ENCODE data around the gene CLTRN. TPM values are rescaled to one million over a fixed set of nuclear protein-coding genes. Genes with fewer than 3 reads are reported as not detected.

Gene CLTRN
- total RNA-seq, 2 experiments from 2014 or later = 0.18 TPM; not detected in 1

GRCh38 chrX:15643786-15644559, 20.6 kb downstream of the CLTRN start:
- no peak for DNase-seq
- Mint-ChIP-seq H3K4me1 (peaks cover 5% of the 10 kb centered on the region), H3K36me3 (ENCODE audit: low read depth) (no peaks in the 10 kb centered on the region), H3K27me3 (peaks cover 12% of the 10 kb centered on the region), H3K9me3 (no peaks in the 10 kb centered on the region), H3K27ac (no peak overlapping the region), H3K4me3 (no peak overlapping the region)
- ChIA-PET POLR2A (no interaction called here), CTCF (no interaction called here)

- Mint-ChIP-seq H3K36me3 (ENCODE audit: low read depth) (no peaks in the 10 kb centered on the region), H3K4me1 (no peaks in the 10 kb centered on the region), H3K4me3 (no peak overlapping the region), H3K9me3 (no peaks in the 10 kb centered on the region), H3K27me3 (peaks cover 4% of the 10 kb centered on the region), H3K27ac (no peak overlapping the region)
- DNase-seq = no peak
- CTCF ChIA-PET = no interaction called here
- POLR2A ChIA-PET = no interaction called here
Observed at GRCh38 chrX:15631637-15632036, 33.0 kb downstream of the CLTRN start.

- DNase-seq = no peak
- Mint-ChIP-seq H3K9me3 (no peaks in the 10 kb centered on the region), H3K4me1 (no peaks in the 10 kb centered on the region), H3K4me3 (no peak overlapping the region), H3K27me3 (peaks cover 4% of the 10 kb centered on the region), H3K27ac (no peak overlapping the region), H3K36me3 (ENCODE audit: low read depth) (no peaks in the 10 kb centered on the region)
- ChIA-PET CTCF (no interaction called here), POLR2A (no interaction called here)
Observed at GRCh38 chrX:15623054-15623453, 41.6 kb downstream of the CLTRN start.

- Mint-ChIP-seq H3K9me3 (no peaks in the 10 kb centered on the region), H3K27me3 (peaks cover 4% of the 10 kb centered on the region), H3K4me3 (no peak overlapping the region), H3K4me1 (no peaks in the 10 kb centered on the region), H3K36me3 (ENCODE audit: low read depth) (no peaks in the 10 kb centered on the region), H3K27ac (no peak overlapping the region)
- DNase-seq = no peak
- ChIA-PET CTCF (no interaction called here), POLR2A (no interaction called here)
Observed at GRCh38 chrX:15619053-15619755, 45.4 kb downstream of the CLTRN start.

GRCh38 chrX:15617111-15617510, 47.5 kb downstream of the CLTRN start:
- H3K4me1 Mint-ChIP-seq = no peaks in the 10 kb centered on the region
- no peak overlapping the region for H3K27ac Mint-ChIP-seq
- no peak overlapping the region for H3K4me3 Mint-ChIP-seq
- ChIA-PET CTCF (no interaction called here), POLR2A (no interaction called here)
- no peak for DNase-seq
- no peaks in the 10 kb centered on the region for H3K36me3 Mint-ChIP-seq (ENCODE audit: low read depth)
- H3K9me3 Mint-ChIP-seq = no peaks in the 10 kb centered on the region
- peaks cover 4% of the 10 kb centered on the region for H3K27me3 Mint-ChIP-seq

GRCh38 chrX:15616531-15616930, 48.1 kb downstream of the CLTRN start:
- ChIA-PET CTCF (no interaction called here), POLR2A (no interaction called here)
- no peaks in the 10 kb centered on the region for H3K9me3 Mint-ChIP-seq
- H3K36me3 Mint-ChIP-seq (ENCODE audit: low read depth) = no peaks in the 10 kb centered on the region
- H3K4me1 Mint-ChIP-seq = no peaks in the 10 kb centered on the region
- H3K4me3 Mint-ChIP-seq = no peak overlapping the region
- no peak for DNase-seq
- peaks cover 4% of the 10 kb centered on the region for H3K27me3 Mint-ChIP-seq
- H3K27ac Mint-ChIP-seq = no peak overlapping the region

GRCh38 chrX:15607067-15607466, 57.5 kb downstream of the CLTRN start:
- POLR2A ChIA-PET = no interaction called here
- Mint-ChIP-seq H3K36me3 (ENCODE audit: low read depth) (no peaks in the 10 kb centered on the region), H3K27me3 (peaks cover 3% of the 10 kb centered on the region), H3K4me3 (no peak overlapping the region), H3K9me3 (no peaks in the 10 kb centered on the region), H3K4me1 (no peaks in the 10 kb centered on the region), H3K27ac (no peak overlapping the region)
- CTCF ChIA-PET = no interaction called here
- no peak for DNase-seq

GRCh38 chrX:15606136-15606535, 58.5 kb downstream of the CLTRN start:
- DNase-seq = no peak
- no peaks in the 10 kb centered on the region for H3K36me3 Mint-ChIP-seq (ENCODE audit: low read depth)
- peaks cover 3% of the 10 kb centered on the region for H3K27me3 Mint-ChIP-seq
- no peaks in the 10 kb centered on the region for H3K9me3 Mint-ChIP-seq
- POLR2A ChIA-PET = no interaction called here
- H3K4me1 Mint-ChIP-seq = no peaks in the 10 kb centered on the region
- CTCF ChIA-PET = no interaction called here
- H3K27ac Mint-ChIP-seq = no peak overlapping the region
- H3K4me3 Mint-ChIP-seq = no peak overlapping the region

- no peaks in the 10 kb centered on the region for H3K36me3 Mint-ChIP-seq (ENCODE audit: low read depth)
- ChIA-PET CTCF (no interaction called here), POLR2A (no interaction called here)
- H3K9me3 Mint-ChIP-seq = no peaks in the 10 kb centered on the region
- no peaks in the 10 kb centered on the region for H3K4me1 Mint-ChIP-seq
- H3K27me3 Mint-ChIP-seq = peaks cover 3% of the 10 kb centered on the region
- DNase-seq = no peak
- H3K27ac Mint-ChIP-seq = no peak overlapping the region
- no peak overlapping the region for H3K4me3 Mint-ChIP-seq
Observed at GRCh38 chrX:15605226-15605625, 59.4 kb downstream of the CLTRN start.

- no peak for DNase-seq
- no peak overlapping the region for H3K27ac Mint-ChIP-seq
- ChIA-PET POLR2A (no interaction called here), CTCF (interaction anchor here (1.1 kb wide), 1 partner anchor 83 kb away, joined by 3 read pairs; no protein-coding TSS in a partner anchor)
- H3K4me1 Mint-ChIP-seq = no peaks in the 10 kb centered on the region
- peaks cover 3% of the 10 kb centered on the region for H3K27me3 Mint-ChIP-seq
- H3K9me3 Mint-ChIP-seq = no peaks in the 10 kb centered on the region
- H3K4me3 Mint-ChIP-seq = no peak overlapping the region
- H3K36me3 Mint-ChIP-seq (ENCODE audit: low read depth) = no peaks in the 10 kb centered on the region
Observed at GRCh38 chrX:15602761-15603160, 61.8 kb downstream of the CLTRN start.

GRCh38 chrX:15601932-15602331, 62.7 kb downstream of the CLTRN start:
- DNase-seq = no peak
- POLR2A ChIA-PET = no interaction called here
- CTCF ChIA-PET = interaction anchor here (1.1 kb wide), 1 partner anchor 82 kb away, joined by 3 read pairs; no protein-coding TSS in a partner anchor
- Mint-ChIP-seq H3K27me3 (peaks cover 2% of the 10 kb centered on the region), H3K27ac (no peak overlapping the region), H3K36me3 (ENCODE audit: low read depth) (no peaks in the 10 kb centered on the region), H3K4me3 (no peak overlapping the region), H3K4me1 (no peaks in the 10 kb centered on the region), H3K9me3 (no peaks in the 10 kb centered on the region)

- POLR2A ChIA-PET = no interaction called here
- CTCF ChIA-PET = no interaction called here
- Mint-ChIP-seq H3K4me3 (no peak within 1 kb of the TSS), H3K9me3 (no peaks in the 10 kb centered on the region), H3K36me3 (ENCODE audit: low read depth) (no peaks in the 10 kb centered on the region), H3K27me3 (no peaks in the 10 kb centered on the region), H3K4me1 (no peaks in the 10 kb centered on the region), H3K27ac (no peak within 1 kb of the TSS)
- DNase-seq = no peak
Observed at GRCh38 chrX:15600745-15601144, 63.9 kb downstream of the CLTRN start, which contains the start of gene ACE2. ACE2 (minus strand) TSS chrX:15600960; CDS start chrX:15600911, 49 bp downstream.

- H3K36me3 Mint-ChIP-seq (ENCODE audit: low read depth) = no peaks in the 10 kb centered on the region
- POLR2A ChIA-PET = no interaction called here
- H3K27me3 Mint-ChIP-seq = no peaks in the 10 kb centered on the region
- H3K27ac Mint-ChIP-seq = no peak overlapping the region
- CTCF ChIA-PET = no interaction called here
- DNase-seq = no peak
- H3K9me3 Mint-ChIP-seq = no peaks in the 10 kb centered on the region
- no peak overlapping the region for H3K4me3 Mint-ChIP-seq
- no peaks in the 10 kb centered on the region for H3K4me1 Mint-ChIP-seq
Observed at GRCh38 chrX:15600049-15600448, 64.6 kb downstream of the CLTRN start.

- ChIA-PET POLR2A (no interaction called here), CTCF (no interaction called here)
- no peaks in the 10 kb centered on the region for H3K27me3 Mint-ChIP-seq
- no peaks in the 10 kb centered on the region for H3K4me1 Mint-ChIP-seq
- H3K36me3 Mint-ChIP-seq (ENCODE audit: low read depth) = no peaks in the 10 kb centered on the region
- H3K27ac Mint-ChIP-seq = no peak overlapping the region
- no peak for DNase-seq
- H3K9me3 Mint-ChIP-seq = no peaks in the 10 kb centered on the region
- no peak overlapping the region for H3K4me3 Mint-ChIP-seq
Observed at GRCh38 chrX:15599461-15599860, 65.1 kb downstream of the CLTRN start.
